Naive thymus-derived CD8-positive, alpha-beta T cell (primary cell): ENCODE data around the gene ARID3A. TPM values are rescaled to one million over a fixed set of nuclear protein-coding genes. Genes with fewer than 3 reads are reported as not detected.

Experiments used
- ATAC-seq, 2 donors: fragments of 150-1000 bp; cut with Tn5 transposase in 1 of 2; sonication (Bioruptor Pico), chemical (Tn5 transposase) in 1 of 2; 1 replicate in 1 of 2; 2 replicates in 1 of 2; pipeline ENCODE4 v1.10.0; 2021; ENCODE audit warnings: mild to moderate bottlenecking in 2 of 2, moderate library complexity in 2 of 2
- POLR2A ChIA-PET: fragments of 350-600 bp; sonication (Branson Sonifier 250); formaldehyde crosslinking; loops from one replicate; lab custom pipeline; 2021; ENCODE audit warnings: antibody characterized with exemption; lab: Charles Lee
- DNase-seq, 10 donors: peaks; one replicate each; pipeline versions ENCODE4 v3.0.0 to v3.0.0-alpha.2; 2020 to 2022
- H3K27ac Mint-ChIP-seq, 10 donors: one replicate each; pipeline ENCODE4 v1.8.0; 2020 to 2022; ENCODE audit warnings: mild to moderate bottlenecking in 10 of 10, mixed read lengths in 10 of 10, moderate library complexity in 4 of 10, inconsistent platforms in 1 of 10
- H3K27me3 Mint-ChIP-seq, 5 donors: one replicate each; pipeline ENCODE4 v1.8.0; 2021 to 2022; ENCODE audit warnings: mixed read lengths in 5 of 5
- H3K36me3 Mint-ChIP-seq, 3 donors: one replicate each; pipeline ENCODE4 v1.8.0; 2020 to 2022; ENCODE audit warnings: mixed read lengths in 3 of 3, mild to moderate bottlenecking in 2 of 3, inconsistent platforms in 1 of 3
- H3K4me1 Mint-ChIP-seq, 4 donors: one replicate each; pipeline ENCODE4 v1.8.0; 2021 to 2022; ENCODE audit warnings: mixed read lengths in 4 of 4
- H3K4me3 Mint-ChIP-seq, 10 donors: one replicate each; pipeline ENCODE4 v1.8.0; 2020 to 2022; ENCODE audit warnings: mild to moderate bottlenecking in 10 of 10, mixed read lengths in 10 of 10, moderate library complexity in 6 of 10, inconsistent platforms in 1 of 10
- H3K9me3 Mint-ChIP-seq, 9 donors: one replicate each; pipeline ENCODE4 v1.8.0; 2020 to 2022; ENCODE audit warnings: mixed read lengths in 9 of 9, mild to moderate bottlenecking in 3 of 9, inconsistent platforms in 1 of 9, moderate library complexity in 1 of 9
- polyA plus RNA-seq, 3 donors: library from polyadenylated mRNA; unstranded; fragments of 300-500 nt; fragmentation: Illumina TruSeq; gene quantifications; one replicate each; pipeline ENCODE4 v1.2.3, GENCODE V29; 2021
- total RNA-seq, 8 experiments: library from RNA in 2 of 8; stranded (reverse) in 2 of 8; gene quantifications; one replicate each; pipeline ENCODE4 v1.2.3 and lab custom pipeline; 2021 to 2026

Gene ARID3A
- total and polyA plus RNA-seq, 5 experiments from 2014 or later = 0.09 to 5.0 (median 0.58) TPM

DNA sequence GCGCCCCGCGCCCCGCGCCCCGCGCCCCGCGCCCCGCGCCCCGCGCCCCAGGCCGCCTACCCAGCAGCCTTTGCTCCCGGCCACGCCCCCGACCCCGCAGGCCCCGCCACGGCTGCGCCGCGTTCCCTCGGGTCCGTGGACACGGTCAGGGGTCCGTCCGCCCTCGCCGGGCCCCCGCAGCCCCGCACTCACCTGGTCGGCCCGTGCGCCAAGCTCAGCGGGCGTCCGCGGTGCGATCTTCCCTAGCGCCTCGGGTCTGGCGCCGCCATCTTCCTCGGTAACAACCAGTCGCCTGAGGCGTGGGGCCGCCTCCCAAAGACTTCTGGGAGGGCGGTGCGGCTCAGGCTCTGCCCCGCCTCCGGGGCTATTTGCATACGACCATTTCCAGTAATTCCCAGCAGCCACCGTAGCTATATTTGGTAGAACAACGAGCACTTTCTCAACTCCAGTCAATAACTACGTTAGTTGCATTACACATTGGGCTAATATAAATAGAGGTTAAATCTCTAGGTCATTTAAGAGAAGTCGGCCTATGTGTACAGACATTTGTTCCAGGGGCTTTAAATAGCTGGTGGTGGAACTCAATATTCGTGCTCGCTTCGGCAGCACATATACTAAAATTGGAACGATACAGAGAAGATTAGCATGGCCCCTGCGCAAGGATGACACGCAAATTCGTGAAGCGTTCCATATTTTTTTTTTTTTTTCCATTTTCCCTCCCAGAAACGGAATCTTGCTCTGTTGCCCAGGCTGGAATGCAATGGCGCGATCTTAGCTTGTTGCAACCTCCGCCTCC is 32.7 kb upstream of the ARID3A start, which contains the start of the genes MED16 and RNU6-9:
Gene MED16, minus strand, starts transcription at position 294 of the 796 bp plus-strand sequence. CDS start 2,056 bp downstream, outside the sequence.
Gene RNU6-9, plus strand, starts transcription at position 591 of the 796 bp plus-strand sequence.
- ATAC-seq (peak; percentile 86 to 96), DNase-seq (peak; percentile 85 to 99 (median 90))
- peak within 1 kb of the TSS; percentile 88 to 96 (median 91) for H3K4me3 Mint-ChIP-seq
- H3K36me3 Mint-ChIP-seq = peaks cover 0 to 23% (median 6%) of the 10 kb centered on the region in 3 donors
- H3K4me1 Mint-ChIP-seq = peaks cover 6 to 38% (median 33%) of the 10 kb centered on the region in 4 donors
- peak within 1 kb of the TSS; percentile 97 to 100 (median 99) for H3K27ac Mint-ChIP-seq
- H3K27me3 Mint-ChIP-seq = peaks cover 0 to 3% (median 0%) of the 10 kb centered on the region in 5 donors
- POLR2A ChIA-PET = interaction anchor here (0.5 to 14.3 kb wide), 24 partner anchors 11 to 1010 kb away, joined by 3 to 376 read pairs (median 7); partner anchors contain the start of genes ARHGAP45, CIRBP, KISS1R and R3HDM4
- no peaks in the 10 kb centered on the region for H3K9me3 Mint-ChIP-seq

DNA sequence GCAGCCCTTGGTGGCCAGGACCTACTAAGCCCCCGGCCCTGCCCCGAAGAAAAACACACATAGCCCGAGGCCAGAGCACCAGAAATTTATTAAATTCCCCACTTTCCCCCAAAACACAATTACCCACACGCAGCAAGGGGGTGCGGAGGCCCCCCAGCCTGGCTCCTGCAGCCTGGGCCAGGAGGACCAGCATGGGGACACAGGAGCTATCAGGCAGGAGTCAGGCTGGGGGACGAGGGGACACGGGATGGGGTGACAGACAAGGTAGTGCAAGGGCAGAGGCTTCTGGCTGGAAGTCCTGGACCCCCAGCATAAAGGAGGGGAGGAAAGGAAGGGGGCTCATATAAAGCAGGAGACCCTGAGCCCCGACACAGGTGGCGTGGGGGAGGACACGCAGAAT is 29.4 kb upstream of the ARID3A start:
- Mint-ChIP-seq H3K27ac (peak overlapping the region in 5 of 10 donors; percentile 21 to 57 (median 51)), H3K4me1 (peaks cover 6 to 46% (median 20%) of the 10 kb centered on the region in 4 donors)

DNA sequence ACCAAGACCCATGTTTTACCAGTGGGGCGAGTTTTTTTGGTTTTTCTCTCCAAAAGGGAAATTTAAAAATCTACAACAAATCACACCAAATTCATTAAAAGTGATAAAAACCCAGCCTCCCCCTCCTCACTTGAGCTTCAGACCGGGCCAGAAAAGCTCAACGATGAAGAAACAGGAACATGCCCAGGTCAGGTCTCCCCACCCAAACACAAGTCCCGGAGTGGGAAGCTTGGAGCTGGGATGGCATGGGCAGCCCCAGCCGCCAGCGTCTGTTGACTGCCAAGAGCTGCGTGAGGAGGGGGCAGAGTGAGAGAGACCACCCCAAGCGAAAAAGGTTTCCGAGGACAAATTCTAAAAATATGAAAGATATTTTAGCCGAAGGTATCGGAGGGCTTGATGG is 28.8 kb upstream of the ARID3A start:
- H3K4me1 Mint-ChIP-seq = peaks cover 6 to 45% (median 19%) of the 10 kb centered on the region in 4 donors
- no peak for ATAC-seq
- peak overlapping the region in 7 of 10 donors; percentile 8 to 57 (median 51) for H3K27ac Mint-ChIP-seq
- peaks cover 0 to 6% (median 0%) of the 10 kb centered on the region in 5 donors for H3K27me3 Mint-ChIP-seq
- no peak overlapping the region for H3K4me3 Mint-ChIP-seq
- POLR2A ChIA-PET = interaction anchor here (0.6 to 14.3 kb wide), 8 partner anchors 9 to 33 kb away, joined by 3 to 376 read pairs (median 6); no protein-coding TSS in a partner anchor
- peaks cover 0 to 32% (median 6%) of the 10 kb centered on the region in 3 donors for H3K36me3 Mint-ChIP-seq
- H3K9me3 Mint-ChIP-seq = no peaks in the 10 kb centered on the region
- no peak for DNase-seq

More for the DNA sequence above, 29.4 kb upstream of the ARID3A start:
- Mint-ChIP-seq H3K27me3 (peaks cover 0 to 6% (median 0%) of the 10 kb centered on the region in 5 donors), H3K4me3 (no peak overlapping the region), H3K9me3 (no peaks in the 10 kb centered on the region), H3K36me3 (peaks cover 0 to 30% (median 6%) of the 10 kb centered on the region in 3 donors)
- ATAC-seq (no peak), DNase-seq (no peak)
- POLR2A ChIA-PET = interaction anchor here (0.8 to 14.3 kb wide), 6 partner anchors 9 to 33 kb away, joined by 3 to 376 read pairs (median 6); no protein-coding TSS in a partner anchor

DNA sequence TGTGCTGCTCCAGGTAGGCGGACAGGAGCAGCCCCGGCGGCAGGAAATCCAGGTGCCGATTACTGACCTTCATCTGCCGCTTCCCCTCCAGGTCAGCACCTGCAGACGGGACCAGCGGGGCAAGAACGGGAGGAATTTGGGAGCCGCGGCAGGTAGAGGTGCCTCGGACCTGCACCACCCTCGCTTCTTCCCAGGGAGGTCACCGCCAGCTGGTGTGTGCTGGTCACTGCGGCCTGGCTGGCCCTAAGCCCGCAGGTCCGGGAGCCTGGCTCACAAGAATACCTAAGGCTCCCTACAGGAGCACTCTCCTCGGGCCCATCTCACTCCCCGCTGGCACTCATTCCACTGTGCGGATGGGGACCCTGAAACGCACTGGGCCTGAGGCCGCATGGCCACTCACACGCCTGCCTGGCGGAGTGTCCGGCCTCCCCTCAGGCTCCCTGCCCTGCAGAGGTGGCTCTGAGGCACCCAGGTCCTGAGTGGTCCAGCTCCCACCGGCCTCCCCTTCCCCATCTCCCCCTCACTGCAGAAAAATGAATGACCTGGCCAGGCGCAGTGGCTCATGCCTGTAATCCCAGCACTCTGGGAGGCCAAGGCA is 28.3 kb upstream of the ARID3A start:
- ATAC-seq (no peak), DNase-seq (no peak)
- H3K36me3 Mint-ChIP-seq = peaks cover 0 to 34% (median 6%) of the 10 kb centered on the region in 3 donors
- H3K4me3 Mint-ChIP-seq = peak overlapping the region in 1 of 10 donors; percentile 30
- peaks cover 0 to 6% (median 0%) of the 10 kb centered on the region in 5 donors for H3K27me3 Mint-ChIP-seq
- POLR2A ChIA-PET = interaction anchor here (0.6 to 14.3 kb wide), 6 partner anchors 8 to 32 kb away, joined by 4 to 376 read pairs (median 8); no protein-coding TSS in a partner anchor
- H3K4me1 Mint-ChIP-seq = peaks cover 6 to 45% (median 17%) of the 10 kb centered on the region in 4 donors
- peak overlapping the region in 8 of 10 donors; percentile 9 to 69 (median 36) for H3K27ac Mint-ChIP-seq
- no peaks in the 10 kb centered on the region for H3K9me3 Mint-ChIP-seq

DNA sequence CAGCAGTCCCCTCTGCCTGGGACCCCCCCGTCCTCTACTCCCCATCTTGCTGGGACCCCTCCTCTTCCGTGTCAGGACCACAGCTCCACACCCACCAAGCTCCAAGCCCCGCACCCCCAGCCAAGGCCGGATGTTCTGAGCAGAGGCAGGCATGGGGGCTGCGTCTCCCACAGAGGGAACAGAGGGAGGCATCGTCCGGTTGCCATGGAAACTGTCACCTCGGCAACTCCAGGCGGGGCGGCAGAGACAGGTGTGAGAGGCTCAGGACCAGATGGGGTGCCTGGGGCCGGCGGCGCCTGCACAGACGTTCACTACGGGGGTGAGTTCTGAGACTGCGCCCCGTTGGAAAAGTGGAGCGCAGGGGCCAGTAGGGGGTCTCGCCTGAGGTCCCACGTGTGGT is 27.2 kb upstream of the ARID3A start:
- Mint-ChIP-seq H3K9me3 (no peaks in the 10 kb centered on the region), H3K27me3 (peaks cover 0 to 3% (median 0%) of the 10 kb centered on the region in 5 donors), H3K4me3 (peak overlapping the region in 6 of 10 donors; percentile 7 to 54 (median 44)), H3K27ac (peak overlapping the region in 9 of 10 donors; percentile 38 to 92 (median 83)), H3K4me1 (peaks cover 2 to 42% (median 11%) of the 10 kb centered on the region in 4 donors), H3K36me3 (peaks cover 0 to 38% (median 4%) of the 10 kb centered on the region in 3 donors)
- POLR2A ChIA-PET = interaction anchor here (0.7 to 14.3 kb wide), 6 partner anchors 7 to 85 kb away, joined by 3 to 376 read pairs (median 3); no protein-coding TSS in a partner anchor
- peak; percentile 63 to 66 for ATAC-seq
- DNase-seq = peak in 8 of 10 donors; percentile 47 to 84 (median 63)

DNA sequence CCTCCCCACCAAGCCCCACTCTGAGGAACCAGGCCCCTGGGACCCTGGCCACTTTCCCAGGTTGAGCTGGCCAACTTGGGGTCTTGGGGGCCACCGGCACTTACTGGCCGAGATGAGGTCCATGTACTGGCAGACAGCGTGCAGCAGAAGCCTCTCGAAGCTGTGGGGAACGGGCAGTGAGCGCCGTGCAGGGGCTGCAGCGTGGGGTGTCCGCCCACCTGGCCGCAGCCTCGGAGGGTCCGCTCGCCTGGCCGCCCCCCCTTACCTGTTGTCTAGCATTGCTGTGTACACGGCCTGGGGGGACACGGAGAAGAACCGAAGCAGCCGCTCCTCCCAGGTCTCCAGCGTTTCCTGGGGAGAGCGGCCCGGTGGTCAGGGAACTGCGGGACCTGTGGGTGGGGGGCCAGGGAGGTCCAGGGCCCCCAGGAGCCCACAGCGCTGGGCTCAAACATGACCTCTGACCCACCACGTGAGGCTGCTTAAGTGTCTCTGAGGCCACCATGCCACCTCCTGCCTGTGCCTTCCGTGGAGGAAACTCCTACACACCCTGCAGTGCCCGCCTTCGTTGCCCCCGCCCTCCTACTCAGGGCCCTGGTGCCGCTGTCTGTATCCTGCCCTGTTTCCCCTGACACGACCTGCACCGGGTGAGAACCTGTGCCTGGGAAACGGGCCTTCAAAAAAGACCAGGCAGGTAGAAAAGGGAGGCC is 26.3 kb upstream of the ARID3A start:
- POLR2A ChIA-PET = interaction anchor here (1.1 to 14.3 kb wide), 4 partner anchors 7 to 34 kb away, joined by 3 to 376 read pairs (median 79); partner anchors contain the start of genes KISS1R and R3HDM4
- ATAC-seq (no peak), DNase-seq (no peak)
- peaks cover 0 to 43% (median 4%) of the 10 kb centered on the region in 3 donors for H3K36me3 Mint-ChIP-seq
- peaks cover 0 to 3% (median 0%) of the 10 kb centered on the region in 5 donors for H3K27me3 Mint-ChIP-seq
- H3K27ac Mint-ChIP-seq = peak overlapping the region in 3 of 10 donors; percentile 48 to 89 (median 64)
- H3K4me1 Mint-ChIP-seq = peaks cover 5 to 40% (median 13%) of the 10 kb centered on the region in 4 donors
- no peaks in the 10 kb centered on the region for H3K9me3 Mint-ChIP-seq
- no peak overlapping the region for H3K4me3 Mint-ChIP-seq

DNA sequence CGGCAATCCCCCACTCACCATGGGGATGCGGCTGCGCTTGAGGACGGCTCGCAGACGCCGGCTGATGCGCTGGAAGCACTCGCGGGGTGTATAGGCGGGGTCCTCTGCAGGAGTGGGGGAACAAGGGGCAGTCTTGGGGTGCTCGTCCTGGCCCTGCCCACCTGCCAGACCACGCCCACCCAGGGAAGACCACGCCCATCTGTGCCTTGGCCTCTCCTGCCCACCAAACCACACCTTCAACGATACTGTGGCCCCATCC is 25.9 kb upstream of the ARID3A start:
- peaks cover 0 to 43% (median 4%) of the 10 kb centered on the region in 3 donors for H3K36me3 Mint-ChIP-seq
- POLR2A ChIA-PET = interaction anchor here (11.8 to 14.3 kb wide), 2 partner anchors 6 to 17 kb away, joined by 155 to 376 read pairs; partner anchors contain the start of genes KISS1R and R3HDM4
- peak in 1 of 2 donors; percentile 8 for ATAC-seq

DNA sequence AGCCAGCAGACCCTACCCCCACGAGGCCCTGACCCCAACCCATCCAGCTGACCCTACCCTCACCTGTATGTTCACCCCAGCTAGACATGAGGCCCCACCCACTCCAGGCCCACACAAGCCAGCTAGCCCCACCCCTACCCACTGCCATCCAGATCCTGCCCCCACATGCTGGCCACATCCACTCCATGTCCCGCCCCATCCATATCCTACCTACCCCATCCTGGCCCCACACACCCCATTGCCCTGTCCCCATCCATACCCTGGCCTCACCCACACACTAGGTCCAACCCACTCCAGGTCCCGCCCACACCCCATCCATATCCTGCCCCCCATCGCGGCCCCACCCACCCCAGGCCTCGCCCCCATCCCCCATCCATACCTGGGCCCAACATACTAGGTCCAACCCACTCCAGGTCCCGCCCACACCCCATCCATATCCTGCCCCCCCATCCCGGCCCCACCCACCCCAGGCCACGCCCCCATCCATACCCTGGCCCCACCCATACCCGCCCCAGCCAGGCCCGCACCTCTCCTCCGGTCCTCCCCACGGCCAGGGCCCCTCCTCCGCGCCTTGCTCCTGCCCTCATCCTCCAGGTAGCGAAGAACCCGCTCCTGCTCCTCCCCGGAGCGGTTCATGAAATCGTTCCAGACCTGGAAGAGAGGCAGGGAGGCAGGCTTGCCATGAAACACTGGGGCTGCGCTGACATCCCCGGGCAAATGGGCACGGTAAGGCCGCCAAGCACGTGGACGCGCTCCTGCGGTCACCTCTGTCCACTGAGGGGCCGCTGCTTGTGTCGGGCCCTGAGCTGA is 25.3 kb upstream of the ARID3A start:
- DNase-seq = peak in 2 of 10 donors; percentile 39 to 74
- peak; percentile 33 to 62 for ATAC-seq
- peak overlapping the region in 5 of 10 donors; percentile 38 to 83 (median 51) for H3K27ac Mint-ChIP-seq
- H3K27me3 Mint-ChIP-seq = peaks cover 0 to 3% (median 0%) of the 10 kb centered on the region in 5 donors
- peaks cover 5 to 46% (median 15%) of the 10 kb centered on the region in 4 donors for H3K4me1 Mint-ChIP-seq
- POLR2A ChIA-PET = interaction anchor here (2.8 to 14.3 kb wide), 5 partner anchors 5 to 37 kb away, joined by 10 to 376 read pairs (median 155); partner anchors contain the start of genes KISS1R, MED16, R3HDM4 and RNU6-9
- H3K36me3 Mint-ChIP-seq = peaks cover 0 to 43% (median 4%) of the 10 kb centered on the region in 3 donors
- no peak overlapping the region for H3K4me3 Mint-ChIP-seq
- H3K9me3 Mint-ChIP-seq = no peaks in the 10 kb centered on the region

More for the DNA sequence above, 25.9 kb upstream of the ARID3A start:
- peaks cover 5 to 43% (median 14%) of the 10 kb centered on the region in 4 donors for H3K4me1 Mint-ChIP-seq
- no peak for DNase-seq
- peaks cover 0 to 3% (median 0%) of the 10 kb centered on the region in 5 donors for H3K27me3 Mint-ChIP-seq
- H3K9me3 Mint-ChIP-seq = no peaks in the 10 kb centered on the region
- peak overlapping the region in 2 of 10 donors; percentile 64 to 83 for H3K27ac Mint-ChIP-seq
- no peak overlapping the region for H3K4me3 Mint-ChIP-seq

DNA sequence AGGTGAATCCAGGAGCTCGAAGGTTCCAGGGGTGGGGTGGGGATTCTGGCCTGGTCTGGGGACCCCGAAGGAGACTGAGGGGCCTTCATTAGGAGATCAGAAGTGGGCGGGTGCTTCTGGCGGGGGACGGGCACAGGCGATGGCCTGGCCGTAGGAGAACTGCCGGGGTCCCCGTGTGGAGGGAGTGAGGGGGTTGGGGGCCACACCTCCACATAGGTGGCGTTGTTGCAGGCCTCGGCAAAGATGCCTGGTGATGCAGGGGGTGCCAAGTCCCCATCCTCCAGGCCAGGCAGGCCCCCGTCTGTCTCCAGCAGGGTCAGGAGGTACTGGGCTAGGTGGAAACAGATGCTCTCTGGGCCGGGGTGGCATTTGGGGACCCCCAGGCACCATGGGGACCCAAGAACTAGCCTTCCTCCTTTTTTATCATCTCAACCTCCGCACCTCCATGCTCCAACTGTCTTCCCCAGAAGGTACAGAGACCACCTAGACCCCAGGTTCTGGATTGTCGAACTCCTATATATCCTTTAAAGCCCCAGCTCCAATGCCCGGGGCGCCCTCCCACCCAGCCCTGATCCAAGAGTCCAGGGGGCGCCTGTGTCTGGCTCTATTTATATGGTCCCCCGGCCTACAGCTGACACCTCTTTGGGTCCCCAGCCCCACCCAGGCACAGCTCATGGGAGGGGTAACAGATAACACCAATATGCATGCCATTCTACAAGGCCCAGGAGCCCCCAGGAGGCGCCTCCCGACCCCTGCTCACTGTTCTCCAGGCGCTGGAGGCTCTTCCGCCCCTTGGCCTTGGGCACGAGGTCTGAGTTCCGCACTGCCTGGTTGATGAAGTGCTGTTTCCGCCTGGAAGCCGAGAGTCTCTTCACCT is 24.4 kb upstream of the ARID3A start:
- Mint-ChIP-seq H3K27ac (peak overlapping the region in 8 of 10 donors; percentile 2 to 77 (median 38)), H3K9me3 (no peaks in the 10 kb centered on the region), H3K4me3 (no peak overlapping the region), H3K27me3 (peaks cover 0 to 3% (median 0%) of the 10 kb centered on the region in 5 donors), H3K36me3 (peaks cover 0 to 40% (median 4%) of the 10 kb centered on the region in 3 donors), H3K4me1 (peaks cover 5 to 56% (median 24%) of the 10 kb centered on the region in 4 donors)
- no peak for ATAC-seq
- POLR2A ChIA-PET = interaction anchor here (0.6 to 14.3 kb wide), 8 partner anchors 5 to 52 kb away, joined by 3 to 376 read pairs (median 14); partner anchors contain the start of genes KISS1R, MED16, R3HDM4 and RNU6-9
- no peak for DNase-seq

DNA sequence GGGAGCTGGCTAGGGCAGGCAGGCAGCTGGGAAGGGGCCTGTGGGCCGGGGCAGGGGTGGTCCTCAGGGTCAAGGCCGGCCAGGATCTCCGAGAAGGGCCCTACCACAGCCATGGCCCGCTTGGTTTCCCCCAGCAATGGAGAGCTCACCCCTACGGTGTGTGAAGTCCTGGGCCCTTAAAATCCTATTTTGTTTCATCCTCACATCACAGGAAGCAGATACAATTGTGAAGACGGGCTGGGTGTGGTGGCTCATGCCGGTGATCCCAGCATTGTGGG is 23.8 kb upstream of the ARID3A start:
- peak overlapping the region in 5 of 10 donors; percentile 11 to 65 (median 38) for H3K27ac Mint-ChIP-seq
- DNase-seq = no peak
- H3K27me3 Mint-ChIP-seq = peaks cover 0 to 3% (median 0%) of the 10 kb centered on the region in 5 donors
- H3K4me3 Mint-ChIP-seq = no peak overlapping the region
- ATAC-seq = no peak
- peaks cover 0 to 34% (median under 1%) of the 10 kb centered on the region in 3 donors for H3K36me3 Mint-ChIP-seq
- POLR2A ChIA-PET = interaction anchor here (0.6 to 11.8 kb wide), 7 partner anchors 8 to 52 kb away, joined by 3 to 376 read pairs (median 10); partner anchors contain the start of genes KISS1R, MED16, R3HDM4 and RNU6-9
- H3K4me1 Mint-ChIP-seq = peaks cover 5 to 62% (median 29%) of the 10 kb centered on the region in 4 donors
- no peaks in the 10 kb centered on the region for H3K9me3 Mint-ChIP-seq
